ENCODE data around the gene ADCY9.
"Not testable (repeated sequence)": the region's sequence is repeated elsewhere in the genome, so short reads cannot be mapped to it uniquely, and the experiment has no call there.

The ADCY9 gene
- 14.1 to 36.2 (median 25.5) reads per million in 4 donors for total RNA-seq

- peak; percentile 62 to 81 (median 69) for DNase-seq
Measured at GRCh38 chr16:4116325-4117249, at the start of gene ADCY9. Gene ADCY9 (minus strand): TSS chr16:4116442. CDS start chr16:4115442, 1,000 bp downstream.

DNA sequence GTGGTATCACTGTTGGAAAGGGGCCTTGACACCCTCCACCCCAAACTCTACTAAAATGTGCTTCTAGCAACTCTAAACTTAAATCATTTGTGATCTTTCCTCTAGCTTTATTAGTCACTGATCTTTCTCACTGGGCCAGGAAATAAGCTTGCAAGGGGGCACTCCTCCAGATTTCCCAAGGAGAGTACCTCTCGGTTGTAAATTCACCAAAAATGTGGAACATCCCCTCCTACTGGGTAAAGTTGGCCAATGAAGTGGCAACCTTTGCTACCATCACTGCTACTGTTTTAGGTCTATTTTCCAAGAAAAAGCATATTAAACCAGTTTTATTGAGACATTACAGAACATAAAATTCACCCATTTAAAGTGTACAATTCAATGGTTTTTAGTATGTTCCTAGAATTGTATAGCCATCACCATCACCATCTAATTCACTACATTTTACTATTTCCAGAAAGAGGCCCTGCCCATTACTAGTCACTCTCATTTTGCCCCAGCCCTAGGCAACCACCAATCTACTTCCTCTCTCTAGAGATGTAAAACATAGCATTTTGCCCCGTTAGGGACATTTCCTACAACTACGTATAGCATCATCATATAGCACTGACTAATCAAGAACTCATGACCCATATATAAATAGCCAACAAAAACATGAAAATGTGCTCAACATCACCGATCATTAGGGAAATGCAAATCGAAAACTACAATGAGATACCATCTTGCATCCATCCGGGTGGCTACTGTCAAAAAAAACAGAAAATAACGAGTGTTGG lies 44.6 kb upstream of the ADCY9 start:
- no peak for DNase-seq

DNA sequence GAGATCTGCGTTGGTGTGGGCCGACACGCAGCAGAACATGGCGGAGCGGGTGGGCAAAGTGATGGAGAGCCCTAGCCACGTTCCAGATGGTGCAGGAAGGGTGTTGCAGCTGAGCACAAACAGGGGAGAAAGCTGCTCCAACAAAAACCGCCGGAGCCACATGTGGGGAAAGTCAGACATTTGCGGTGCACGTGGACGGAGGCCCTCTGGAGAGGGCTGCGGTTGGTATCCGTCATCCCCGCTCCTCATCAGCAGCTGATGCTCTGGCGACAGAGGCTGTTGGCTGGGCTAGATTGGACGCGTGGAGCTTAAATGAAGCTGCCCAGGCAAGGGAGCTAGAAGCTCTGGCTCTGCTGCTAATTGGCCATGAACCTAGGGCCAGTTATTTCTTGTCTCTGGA lies 43.5 kb upstream of the ADCY9 start:
- no peak for DNase-seq

- DNase-seq = no peak
Measured at GRCh38 chr16:4158143-4159093, 42.2 kb upstream of the ADCY9 start.

- DNase-seq = no peak
Measured at GRCh38 chr16:4157376-4157825, 41.2 kb upstream of the ADCY9 start.

- DNase-seq = not testable (repeated sequence)
Measured at GRCh38 chr16:4156503-4156902, 40.3 kb upstream of the ADCY9 start.

DNA sequence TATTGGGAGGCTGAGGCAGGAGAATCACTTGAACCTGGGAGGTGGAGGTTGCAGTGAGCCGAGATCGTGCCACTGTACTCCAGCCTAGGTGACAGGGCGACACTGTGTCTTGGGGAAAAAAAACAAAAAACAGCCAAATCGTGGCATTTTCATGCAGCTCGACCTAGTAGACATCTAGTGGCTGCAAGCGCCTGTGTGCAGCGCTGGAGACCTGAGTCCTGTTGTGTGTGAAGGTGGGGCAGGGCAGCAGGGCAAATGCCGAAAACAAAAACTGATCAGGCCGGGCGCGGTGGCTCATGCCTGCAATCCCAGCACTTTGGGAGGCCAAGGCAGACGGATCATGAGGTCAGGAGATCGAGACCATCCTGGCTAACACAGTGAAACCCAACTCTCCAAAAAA lies 37.1 kb upstream of the ADCY9 start:
- DNase-seq = not testable (repeated sequence)

DNA sequence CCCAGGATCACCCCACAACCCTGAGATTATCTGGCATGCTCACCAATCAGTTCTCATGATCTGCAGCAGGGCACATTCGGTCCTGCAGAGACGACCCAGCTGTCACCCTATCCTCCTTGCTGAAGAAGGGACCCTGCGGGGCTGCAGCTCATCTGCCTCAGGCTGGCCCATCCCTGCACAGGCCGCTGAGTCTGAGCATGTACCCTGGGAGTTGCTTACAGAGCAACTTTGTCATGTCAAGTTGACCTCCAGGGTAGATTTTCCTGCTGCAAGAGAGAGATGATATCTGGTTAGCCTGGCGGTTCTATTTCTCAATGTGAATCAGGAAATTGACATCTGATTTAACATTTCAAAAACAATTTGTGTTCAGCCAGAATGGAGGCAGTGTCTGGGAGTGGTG lies 36.0 kb upstream of the ADCY9 start:
- DNase-seq = no peak

GRCh38 chr16:4147236-4147635 lies 31.0 kb upstream of the ADCY9 start:
- DNase-seq = no peak

- peak; percentile 7 to 82 (median 28) for DNase-seq
Measured at GRCh38 chr16:4142268-4142667, 26.0 kb upstream of the ADCY9 start.

DNA sequence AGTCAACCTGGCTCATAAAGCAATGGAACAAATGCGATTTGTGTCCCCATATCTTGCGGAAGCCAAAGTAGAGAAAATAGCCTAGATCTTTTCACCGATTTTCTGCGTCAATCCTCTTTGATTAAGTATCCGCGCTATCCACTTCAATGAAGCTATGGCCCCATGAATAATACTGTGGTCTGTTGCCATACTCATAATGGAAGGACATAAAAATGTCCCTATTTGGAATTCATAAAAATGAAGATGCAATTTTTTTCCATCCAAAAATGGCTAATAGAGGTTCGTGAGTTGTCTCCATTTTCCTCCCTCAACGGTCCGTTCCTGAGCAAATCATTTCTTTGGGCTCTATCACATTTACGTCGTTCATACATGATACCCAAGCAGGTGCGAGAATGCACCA lies 25.4 kb upstream of the ADCY9 start:
- DNase-seq = no peak

DNA sequence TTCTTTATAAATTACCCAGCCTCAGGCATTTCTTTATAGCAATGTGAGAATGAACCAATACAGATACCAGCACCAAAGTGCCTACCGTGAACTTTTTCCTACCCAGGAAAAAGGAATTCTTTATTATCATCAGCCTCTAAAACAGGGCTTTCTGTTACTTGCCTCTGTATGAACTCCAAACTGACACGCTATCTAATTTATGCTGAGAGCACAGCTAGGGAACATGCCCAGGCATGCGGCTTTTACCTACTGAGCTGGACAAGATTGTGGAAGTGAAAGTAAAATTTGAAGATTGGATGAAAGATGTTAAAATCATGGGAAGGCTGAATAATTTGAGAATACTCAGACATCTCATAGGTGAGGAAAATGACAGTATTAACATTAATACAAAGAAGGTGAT lies 24.4 kb upstream of the ADCY9 start:
- no peak for DNase-seq

DNA sequence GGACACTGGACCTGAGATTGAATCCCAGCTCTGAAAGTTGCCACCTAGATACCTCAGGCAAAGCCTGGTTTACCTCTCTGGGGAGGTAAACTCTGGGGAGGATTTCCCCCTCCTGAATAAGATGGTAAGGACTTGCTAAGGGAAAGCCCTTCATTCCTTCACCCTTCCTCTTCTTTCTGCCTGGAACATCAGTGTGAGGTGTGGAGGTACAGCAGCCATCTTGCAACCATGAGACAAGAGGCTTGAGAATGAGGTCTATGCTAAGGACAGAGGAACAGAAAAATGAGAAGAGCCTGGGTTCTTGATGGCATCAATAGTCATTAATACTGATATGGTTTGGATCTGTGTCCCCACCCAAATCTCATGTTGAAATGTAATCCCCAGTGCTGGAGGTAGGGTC lies 23.7 kb upstream of the ADCY9 start:
- no peak for DNase-seq

- no peak for DNase-seq
Measured at GRCh38 chr16:4138713-4139112, 22.5 kb upstream of the ADCY9 start.

- no peak for DNase-seq
Measured at GRCh38 chr16:4137438-4137837, 21.2 kb upstream of the ADCY9 start.

DNA sequence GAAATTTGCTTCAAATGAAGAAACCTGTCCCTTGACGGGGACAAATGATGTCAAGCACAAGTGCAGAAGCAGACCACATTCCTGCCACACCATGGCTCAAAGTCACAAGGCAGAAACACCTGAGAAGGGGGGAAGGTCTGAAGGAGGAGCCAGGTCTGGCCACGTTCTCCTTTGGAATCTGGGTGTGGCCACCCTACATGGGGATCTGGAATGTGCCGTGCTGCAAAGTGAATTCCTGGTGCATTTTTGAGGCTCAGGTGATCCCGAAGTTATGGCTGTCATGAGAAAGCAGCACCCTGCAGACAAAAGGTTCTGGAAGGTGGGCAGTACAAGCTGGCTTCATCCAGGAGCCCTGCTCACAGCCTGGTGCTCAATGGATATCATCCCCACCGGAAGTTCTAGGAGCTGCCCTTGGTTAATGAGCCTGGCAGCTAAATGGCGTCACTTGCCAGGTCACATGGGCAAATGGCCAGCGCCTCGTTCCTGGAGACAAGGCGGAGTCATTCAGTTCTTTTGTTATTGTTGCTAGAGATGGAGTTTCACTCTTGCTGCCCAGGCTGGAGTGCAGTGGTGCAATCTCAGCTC lies 20.1 kb upstream of the ADCY9 start:
- DNase-seq = no peak

- no peak for DNase-seq
Measured at GRCh38 chr16:4135537-4135936, 19.3 kb upstream of the ADCY9 start.

GRCh38 chr16:4133897-4134372 lies 17.7 kb upstream of the ADCY9 start:
- DNase-seq = no peak

DNA sequence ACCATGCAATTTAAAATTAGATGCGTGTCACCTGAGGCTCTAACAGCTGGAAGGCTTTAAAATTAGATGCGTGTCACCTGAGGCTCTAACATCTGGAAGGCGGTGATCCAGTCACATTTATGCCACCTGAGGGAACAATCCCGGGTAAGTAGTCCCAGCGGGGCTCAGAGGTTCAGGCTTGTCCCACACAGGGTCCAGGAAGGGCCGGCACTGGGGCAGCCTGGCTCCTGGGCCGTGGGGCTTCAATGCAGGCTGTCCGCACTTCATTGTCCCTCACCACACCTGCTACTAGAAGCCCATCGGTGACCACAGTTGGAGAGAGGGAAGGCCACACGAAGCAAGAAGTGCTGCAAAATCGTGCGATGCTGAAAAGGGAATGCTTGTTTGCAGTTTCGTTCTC lies 15.4 kb upstream of the ADCY9 start:
- no peak for DNase-seq

- no peak for DNase-seq
Measured at GRCh38 chr16:4124535-4125294, 8.5 kb upstream of the ADCY9 start.

DNA sequence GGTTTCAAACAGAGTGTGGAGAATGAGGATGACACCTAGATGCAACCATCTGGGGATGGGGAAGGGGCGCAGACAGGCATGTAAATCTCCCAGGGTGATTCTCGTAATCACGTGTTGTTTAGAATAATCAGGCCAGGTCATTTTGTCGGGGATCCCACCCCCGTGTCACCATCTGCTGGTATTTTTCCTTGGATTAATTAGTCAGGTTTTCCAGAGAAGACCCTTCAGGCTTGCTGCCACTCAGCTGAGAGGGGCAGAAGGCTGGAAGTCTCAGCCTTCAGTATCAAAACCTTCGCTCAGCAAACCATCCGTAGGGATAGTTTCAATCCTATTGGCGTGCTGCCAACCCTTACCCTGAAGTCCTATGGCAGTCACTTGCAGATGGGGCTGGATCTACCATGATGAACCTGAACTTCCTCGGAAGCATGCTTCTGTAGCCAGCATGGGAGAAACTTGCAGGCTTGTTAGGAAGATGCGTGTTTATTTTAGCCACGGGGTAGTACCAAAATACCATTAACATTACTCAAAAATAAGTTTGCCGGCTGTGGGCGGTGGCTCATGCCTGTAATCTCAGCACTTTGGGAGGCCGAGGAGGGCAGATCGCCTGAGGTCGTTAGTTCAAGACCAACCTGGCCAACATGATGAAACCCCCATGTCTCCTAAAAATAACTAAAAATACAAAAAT lies 7.5 kb upstream of the ADCY9 start:
- DNase-seq = no peak

Data from T-helper 1 cell (primary cell).